ENCODE data around the gene ATOX1. TPM values are rescaled to one million over a fixed set of nuclear protein-coding genes. Genes with fewer than 3 reads are reported as not detected.
A peak's percentile ranks its signal among the peaks of the same experiment; 100 is the strongest.

Gene ATOX1
- total and polyA plus RNA-seq, 9 of the 15 experiments (the other 6 are each of a cell fraction or from before 2014, with no cell fraction given): 59.2 to 318 (median 86.2) TPM

GRCh38 chr5:151742870-151743294, 15.5 kb downstream of the ATOX1 start:
- CTCF ChIA-PET (ENCODE audit: low intra/inter-chr PET ratio): interaction anchor here (0.7 to 4.8 kb wide), 2 partner anchors 83 to 295 kb away, joined by 3 to 53 read pairs; no protein-coding TSS in a partner anchor
- no peak for TF ChIP-seq ZNF263 (CRISPR knock-in tag; IDR thresholded peaks at IDR 0.05; ENCODE audit: borderline replicate concordance)
- TF ChIP-seq SMC3 (conservative IDR thresholded peaks at IDR 0.05; ENCODE audit: insufficient read depth, low read depth, low read length): peak; percentile 46
- no peak for TF ChIP-seq ILK (tag; IDR thresholded peaks at IDR 0.05; ENCODE audit: borderline replicate concordance, low read depth)
- no peak for TF ChIP-seq CBX2 (IDR thresholded peaks at IDR 0.05; ENCODE audit: insufficient read depth, low read length, poor library complexity, severe bottlenecking)
- no peak for TF ChIP-seq ZNF277 (CRISPR knock-in tag; IDR thresholded peaks at IDR 0.05; ENCODE audit: borderline replicate concordance)
- no peak for TF ChIP-seq ETV6 (IDR thresholded peaks at IDR 0.05; ENCODE audit: borderline replicate concordance in 1 of 2, low read depth in 2 of 2, low read length in 1 of 2)
- no peak for TF ChIP-seq ETV6 (CRISPR knock-in tag; IDR thresholded peaks at IDR 0.05; ENCODE audit: borderline replicate concordance)
- no peak for TF ChIP-seq HDAC2 (IDR thresholded peaks at IDR 0.05)
- TF ChIP-seq HEY1 (CRISPR knock-in tag; IDR thresholded peaks at IDR 0.05; ENCODE audit: borderline replicate concordance): no peak
- TF ChIP-seq ZBTB49 (CRISPR knock-in tag; IDR thresholded peaks at IDR 0.05; ENCODE audit: borderline replicate concordance): no peak
- TF ChIP-seq NKRF (IDR thresholded peaks at IDR 0.05; ENCODE audit: borderline replicate concordance): no peak
- no peak for TF ChIP-seq NCOR1 (IDR thresholded peaks at IDR 0.05)
- peak; percentile 66 to 69 for TF ChIP-seq RAD21 (CRISPR knock-in tag; conservative IDR thresholded peaks at IDR 0.05 in 1 of 2, IDR thresholded peaks at IDR 0.05 in 1 of 2)
- no peak for TF ChIP-seq GTF2E2 (tag; IDR thresholded peaks at IDR 0.05)
- TF ChIP-seq KAT2B (IDR thresholded peaks at IDR 0.05; ENCODE audit: low read depth, low read length): no peak
- no peak for TF ChIP-seq TGIF2 (CRISPR knock-in tag; IDR thresholded peaks at IDR 0.05)
- no peak for TF ChIP-seq MECOM (CRISPR knock-in tag; IDR thresholded peaks at IDR 0.05)

More at GRCh38 chr5:151742870-151743294, 15.5 kb downstream of the ATOX1 start:
- ATAC-seq: peak; percentile 65
- peak; percentile 69 for FAIRE-seq
- Histone ChIP-seq H3K27ac (ENCODE audit: extremely low read depth, low read depth, low read length) (no peak overlapping the region), H3K9me1 (ENCODE audit: control insufficient read depth, insufficient read depth, low read length) (no peaks in the 10 kb centered on the region), H3K9ac (ENCODE audit: insufficient read depth in 1 of 2, low read depth in 2 of 2, low read length in 2 of 2) (no peak overlapping the region), H3K9me3 (replicated peaks; ENCODE audit: control insufficient read depth, insufficient read depth, low read depth, low read length) (no peaks in the 10 kb centered on the region), H2AFZ (ENCODE audit: low read depth, low read length) (no peak overlapping the region), H3K36me3 (ENCODE audit: control insufficient read depth, insufficient read depth, low read length) (peaks cover 38% of the 10 kb centered on the region; the same call in 2 of the 3 replicates), H3K4me3 (no peak overlapping the region), H3K4me1 (replicated peaks in 1 of 2; ENCODE audit: control insufficient read depth in 2 of 2, insufficient read depth in 2 of 2, low read length in 2 of 2) (peaks cover 0 to 6% of the 10 kb centered on the region in 2 experiments; a peak in 3 of 5 replicates), H3K79me2 (ENCODE audit: control insufficient read depth, insufficient read depth, low read length) (no peaks in the 10 kb centered on the region), H4K20me1 (replicated peaks; ENCODE audit: control insufficient read depth, insufficient read depth, low read length) (0 out of 2 replicates have a peak, but pooled peaks cover 3% of the 10 kb centered on the region), H3K27me3 (ENCODE audit: control insufficient read depth in 2 of 2, insufficient read depth in 2 of 2, low read length in 2 of 2) (no peaks in the 10 kb centered on the region), H3K4me2 (ENCODE audit: insufficient read depth, low read length) (no peak overlapping the region)
- intact Hi-C loops (cut with micrococcal nuclease): loop anchor here (1.0 to 5.0 kb wide), 3 partner anchors 28 to 296 kb away; partner anchors contain the start of genes G3BP1 and SLC36A1
- peak; percentile 29 to 48 (median 35) for DNase-seq (ENCODE audit: extremely low read depth in 1 of 4, low spot score in 3 of 4)
- BruUV-seq (replicated peaks): no TSS peak
- POLR2A ChIA-PET: no interaction called here
- in situ Hi-C loops (cut with MboI): loop anchor here (5.0 kb wide), 1 partner anchor 81 kb away; no protein-coding TSS in a partner anchor
- 59% methylated on average over 7 of the region's 7 CpGs for WGBS (ENCODE audit: insufficient coverage, low coverage, missing lambda C conversion rate)
